Peyer's patch (tissue), 4 donors: ENCODE data around the gene TRAPPC5.

Experiments
- POLR2A ChIP-seq, 2 donors: fragments of 450-650 bp; IDR thresholded peaks; one replicate each; pipeline ENCODE4 v1.5.1; 2017; ENCODE audit warnings: antibody characterized with exemption in 2 of 2, mild to moderate bottlenecking in 2 of 2, moderate library complexity in 2 of 2
- TF ChIP-seq, protein P1 (sequence below), 6 experiments: fragments of 450-650 bp in 4 of 6; fragments of 200-600 bp in 2 of 6; sonication (generic) in 1 of 6; IDR thresholded peaks; one replicate each; pipeline ENCODE4 v1.5.1; 2017 to 2019; ENCODE audit warnings: antibody characterized with exemption in 6 of 6, mild to moderate bottlenecking in 3 of 6, moderate library complexity in 1 of 6

DNA sequence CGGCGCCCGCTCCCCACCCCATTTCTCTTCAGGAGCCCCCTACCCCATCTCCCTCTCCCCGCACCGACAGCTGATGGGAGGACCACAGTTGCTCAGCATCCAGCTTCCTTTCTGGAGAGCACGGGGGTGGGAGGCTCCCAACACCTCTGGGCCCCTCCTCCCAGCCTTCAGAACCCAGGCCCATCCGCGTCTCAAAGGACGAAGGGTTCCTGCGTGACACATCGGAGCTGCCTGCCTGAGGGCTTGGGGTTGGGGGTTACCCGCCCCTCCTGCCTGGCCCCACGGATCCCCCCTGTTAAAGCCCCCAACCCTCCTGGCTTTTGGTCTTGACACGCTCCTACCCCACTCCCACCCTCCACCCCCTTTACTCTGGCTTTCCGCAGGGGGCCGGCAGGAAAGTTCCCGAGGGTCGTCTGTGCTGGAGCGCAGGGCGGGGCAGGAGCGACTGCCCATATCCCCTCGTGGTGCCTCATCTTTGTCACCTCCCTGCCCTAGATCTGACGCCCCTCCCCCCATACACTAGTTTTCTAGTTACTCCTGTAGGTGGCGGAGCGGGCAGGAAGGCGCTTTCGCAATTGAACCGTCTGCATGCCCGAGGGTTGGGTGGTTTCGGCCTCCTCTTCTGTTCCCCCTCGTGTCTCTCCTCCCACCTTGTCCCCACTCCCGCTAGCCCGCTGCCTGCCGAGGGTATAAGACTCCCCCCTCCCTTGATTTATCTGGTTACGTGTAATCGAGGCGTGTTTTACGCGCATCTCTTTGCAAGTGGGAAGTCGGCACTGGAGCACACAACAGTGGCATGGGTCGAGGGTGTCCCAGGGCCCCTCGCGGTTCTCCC is 924 bp downstream of the TRAPPC5 start:
- TF ChIP-seq, protein P1, sequence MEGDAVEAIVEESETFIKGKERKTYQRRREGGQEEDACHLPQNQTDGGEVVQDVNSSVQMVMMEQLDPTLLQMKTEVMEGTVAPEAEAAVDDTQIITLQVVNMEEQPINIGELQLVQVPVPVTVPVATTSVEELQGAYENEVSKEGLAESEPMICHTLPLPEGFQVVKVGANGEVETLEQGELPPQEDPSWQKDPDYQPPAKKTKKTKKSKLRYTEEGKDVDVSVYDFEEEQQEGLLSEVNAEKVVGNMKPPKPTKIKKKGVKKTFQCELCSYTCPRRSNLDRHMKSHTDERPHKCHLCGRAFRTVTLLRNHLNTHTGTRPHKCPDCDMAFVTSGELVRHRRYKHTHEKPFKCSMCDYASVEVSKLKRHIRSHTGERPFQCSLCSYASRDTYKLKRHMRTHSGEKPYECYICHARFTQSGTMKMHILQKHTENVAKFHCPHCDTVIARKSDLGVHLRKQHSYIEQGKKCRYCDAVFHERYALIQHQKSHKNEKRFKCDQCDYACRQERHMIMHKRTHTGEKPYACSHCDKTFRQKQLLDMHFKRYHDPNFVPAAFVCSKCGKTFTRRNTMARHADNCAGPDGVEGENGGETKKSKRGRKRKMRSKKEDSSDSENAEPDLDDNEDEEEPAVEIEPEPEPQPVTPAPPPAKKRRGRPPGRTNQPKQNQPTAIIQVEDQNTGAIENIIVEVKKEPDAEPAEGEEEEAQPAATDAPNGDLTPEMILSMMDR (IDR thresholded peaks at IDR 0.05), result peak; percentile 10 to 66 (median 52)
- peak in 1 of 2 donors; percentile 12 for TF ChIP-seq POLR2A (IDR thresholded peaks at IDR 0.05)
